RWPE1 (cell line): ENCODE measurements around the gene ARL13B.
A peak's percentile ranks its signal among the peaks of the same experiment; 100 is the strongest.
"Not testable (repeated sequence)": the region's sequence is repeated elsewhere in the genome, so short reads cannot be mapped to it uniquely, and the experiment has no call there.

ENCODE experiments used
- CTCF ChIA-PET: fragments of 350-600 bp; sonication (Branson Sonifier 250); formaldehyde crosslinking; extraction: SDS; loops from one replicate; lab custom pipeline; 2021; lab: Yijun Ruan, JAX
- POLR2A ChIA-PET: fragments of 400-600 bp; formaldehyde crosslinking; extraction: SDS; loops from one replicate; lab custom pipeline; 2020; ENCODE audit warnings: antibody characterized with exemption; ENCODE audit not compliant: low non-redundant PET; lab: Yijun Ruan, JAX
- DNase-seq: peaks from one replicate; pipeline ENCODE4 v3.0.0; 2012; ENCODE audit warnings: low spot score
- H3K27ac ChIP-seq: fragments of 450-650 bp; 2 replicates; pipeline ENCODE4 v1.5.1; 2017
- TF ChIP-seq, protein P1 (sequence below): fragments of 450-650 bp; conservative IDR thresholded peaks from 2 replicates; pipeline ENCODE4 v1.5.1; 2017; ENCODE audit warnings: low read depth, mild to moderate bottlenecking

The ARL13B gene

DNA sequence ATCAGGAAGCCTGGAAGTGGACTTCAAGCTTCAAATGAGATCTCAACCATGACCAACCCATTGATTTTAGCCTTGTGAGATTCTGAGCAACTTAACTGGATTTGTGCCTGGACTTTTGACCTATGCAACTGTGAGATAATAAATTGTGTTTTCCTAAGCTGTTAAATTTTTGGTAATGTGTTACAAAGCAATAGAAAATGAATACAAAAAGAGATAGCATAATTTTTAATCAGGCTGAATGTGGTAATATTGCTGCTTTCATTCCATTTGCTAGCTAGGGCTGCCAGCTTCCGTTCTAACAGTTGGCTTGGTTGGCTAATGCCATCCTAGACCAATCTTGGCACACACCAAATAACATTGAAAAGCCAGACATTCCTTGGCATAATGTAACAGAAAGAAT lies 18.5 kb upstream of the ARL13B start:
- DNase-seq: no peak

DNA sequence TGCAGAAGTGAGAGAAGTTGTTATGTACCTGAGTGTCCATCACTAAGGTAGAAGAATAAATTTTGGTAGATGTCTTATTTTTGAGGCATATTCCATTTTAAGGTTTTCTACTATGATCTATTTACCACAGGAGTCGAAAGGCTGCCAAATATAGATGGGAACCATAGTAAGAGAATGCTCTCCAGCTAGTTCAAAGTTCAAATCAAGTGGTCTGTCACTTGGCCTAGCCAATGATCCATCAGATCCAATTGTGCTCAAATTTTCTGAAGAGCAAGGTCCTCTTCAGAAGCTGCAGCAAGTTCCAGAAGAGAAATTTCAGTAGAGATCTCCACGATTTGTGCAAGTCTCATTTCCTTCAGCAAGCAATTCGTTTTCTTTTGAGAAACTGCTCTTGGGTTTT lies 17.2 kb upstream of the ARL13B start:
- DNase-seq: no peak
- ChIA-PET POLR2A (interaction anchor here (0.6 kb wide), 1 partner anchor 11 kb away, joined by 3 read pairs; the partner anchor contains the start of gene PROS1), CTCF (no interaction called here)
- no peak overlapping the region for H3K27ac ChIP-seq
- TF ChIP-seq, protein P1, sequence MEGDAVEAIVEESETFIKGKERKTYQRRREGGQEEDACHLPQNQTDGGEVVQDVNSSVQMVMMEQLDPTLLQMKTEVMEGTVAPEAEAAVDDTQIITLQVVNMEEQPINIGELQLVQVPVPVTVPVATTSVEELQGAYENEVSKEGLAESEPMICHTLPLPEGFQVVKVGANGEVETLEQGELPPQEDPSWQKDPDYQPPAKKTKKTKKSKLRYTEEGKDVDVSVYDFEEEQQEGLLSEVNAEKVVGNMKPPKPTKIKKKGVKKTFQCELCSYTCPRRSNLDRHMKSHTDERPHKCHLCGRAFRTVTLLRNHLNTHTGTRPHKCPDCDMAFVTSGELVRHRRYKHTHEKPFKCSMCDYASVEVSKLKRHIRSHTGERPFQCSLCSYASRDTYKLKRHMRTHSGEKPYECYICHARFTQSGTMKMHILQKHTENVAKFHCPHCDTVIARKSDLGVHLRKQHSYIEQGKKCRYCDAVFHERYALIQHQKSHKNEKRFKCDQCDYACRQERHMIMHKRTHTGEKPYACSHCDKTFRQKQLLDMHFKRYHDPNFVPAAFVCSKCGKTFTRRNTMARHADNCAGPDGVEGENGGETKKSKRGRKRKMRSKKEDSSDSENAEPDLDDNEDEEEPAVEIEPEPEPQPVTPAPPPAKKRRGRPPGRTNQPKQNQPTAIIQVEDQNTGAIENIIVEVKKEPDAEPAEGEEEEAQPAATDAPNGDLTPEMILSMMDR: no peak

More for the DNA sequence above, 18.5 kb upstream of the ARL13B start:
- ChIA-PET CTCF (no interaction called here), POLR2A (no interaction called here)
- TF ChIP-seq, protein P1: no peak
- H3K27ac ChIP-seq: no peak overlapping the region

DNA sequence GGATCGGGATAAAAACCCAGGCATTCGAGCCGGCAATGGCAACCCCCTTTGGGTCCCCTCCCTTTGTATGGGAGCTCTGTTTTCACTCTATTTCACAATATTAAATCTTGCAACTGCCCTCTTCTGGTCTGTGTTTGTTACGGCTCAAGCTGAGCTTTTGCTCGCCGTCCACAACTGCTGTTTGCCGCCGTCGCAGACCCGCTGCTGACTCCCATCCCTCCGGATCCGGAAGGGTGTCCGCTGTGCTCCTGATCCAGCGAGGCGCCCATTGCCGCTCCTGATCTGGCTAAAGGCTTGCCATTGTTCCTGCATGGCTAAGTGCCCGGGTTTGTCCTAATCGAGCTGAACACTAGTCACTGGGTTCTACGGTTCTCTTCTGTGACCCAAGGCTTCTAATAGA lies 14.8 kb upstream of the ARL13B start:
- CTCF ChIA-PET, DNase-seq, POLR2A ChIA-PET, H3K27ac ChIP-seq: not testable (repeated sequence)

DNA sequence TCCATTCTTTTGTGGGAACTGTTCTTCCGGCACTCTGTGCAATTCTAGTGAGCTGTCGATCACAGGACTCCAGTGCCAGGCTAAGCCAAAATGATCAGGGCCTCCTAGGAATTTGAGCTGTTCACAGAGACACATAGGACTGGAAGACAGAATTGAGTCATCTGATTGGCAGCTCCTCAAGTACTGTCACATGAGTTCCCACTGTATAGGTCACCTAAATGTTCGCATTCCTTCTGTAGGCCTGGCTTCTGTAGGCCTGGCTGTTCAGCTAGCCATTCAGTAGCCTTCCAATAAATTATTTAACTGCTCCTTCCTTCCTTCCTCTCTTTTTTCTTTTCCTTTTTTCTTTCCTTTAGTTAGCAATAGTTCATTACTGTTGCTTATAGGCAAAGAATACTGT lies 10.5 kb upstream of the ARL13B start:
- POLR2A ChIA-PET: no interaction called here
- TF ChIP-seq, protein P1: no peak

DNA sequence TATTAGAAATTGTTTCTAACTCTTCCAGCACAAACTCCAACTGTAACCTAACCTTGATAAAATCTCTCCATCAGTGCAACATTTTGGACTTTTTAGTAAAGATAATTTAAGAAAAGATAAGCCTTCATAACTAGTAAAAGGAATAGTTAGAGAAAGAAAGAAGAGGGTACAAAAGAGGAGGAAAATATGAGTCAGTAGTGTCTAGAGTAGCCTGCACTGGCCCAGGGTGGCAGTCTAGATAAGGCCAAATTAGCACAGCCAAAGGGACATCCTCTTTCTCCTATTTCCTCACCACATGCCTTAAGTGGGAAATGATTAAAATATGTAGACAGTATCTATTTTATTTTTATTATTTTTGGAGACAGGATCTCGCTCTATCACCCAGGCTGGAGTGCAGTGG lies 10.0 kb upstream of the ARL13B start:
- CTCF ChIA-PET: no interaction called here

More for the DNA sequence above, 10.5 kb upstream of the ARL13B start:
- peak; percentile 39 for DNase-seq
- CTCF ChIA-PET: interaction anchor here (0.9 kb wide), 1 partner anchor 27 kb away, joined by 3 read pairs; no protein-coding TSS in a partner anchor
- no peak overlapping the region for H3K27ac ChIP-seq

DNA sequence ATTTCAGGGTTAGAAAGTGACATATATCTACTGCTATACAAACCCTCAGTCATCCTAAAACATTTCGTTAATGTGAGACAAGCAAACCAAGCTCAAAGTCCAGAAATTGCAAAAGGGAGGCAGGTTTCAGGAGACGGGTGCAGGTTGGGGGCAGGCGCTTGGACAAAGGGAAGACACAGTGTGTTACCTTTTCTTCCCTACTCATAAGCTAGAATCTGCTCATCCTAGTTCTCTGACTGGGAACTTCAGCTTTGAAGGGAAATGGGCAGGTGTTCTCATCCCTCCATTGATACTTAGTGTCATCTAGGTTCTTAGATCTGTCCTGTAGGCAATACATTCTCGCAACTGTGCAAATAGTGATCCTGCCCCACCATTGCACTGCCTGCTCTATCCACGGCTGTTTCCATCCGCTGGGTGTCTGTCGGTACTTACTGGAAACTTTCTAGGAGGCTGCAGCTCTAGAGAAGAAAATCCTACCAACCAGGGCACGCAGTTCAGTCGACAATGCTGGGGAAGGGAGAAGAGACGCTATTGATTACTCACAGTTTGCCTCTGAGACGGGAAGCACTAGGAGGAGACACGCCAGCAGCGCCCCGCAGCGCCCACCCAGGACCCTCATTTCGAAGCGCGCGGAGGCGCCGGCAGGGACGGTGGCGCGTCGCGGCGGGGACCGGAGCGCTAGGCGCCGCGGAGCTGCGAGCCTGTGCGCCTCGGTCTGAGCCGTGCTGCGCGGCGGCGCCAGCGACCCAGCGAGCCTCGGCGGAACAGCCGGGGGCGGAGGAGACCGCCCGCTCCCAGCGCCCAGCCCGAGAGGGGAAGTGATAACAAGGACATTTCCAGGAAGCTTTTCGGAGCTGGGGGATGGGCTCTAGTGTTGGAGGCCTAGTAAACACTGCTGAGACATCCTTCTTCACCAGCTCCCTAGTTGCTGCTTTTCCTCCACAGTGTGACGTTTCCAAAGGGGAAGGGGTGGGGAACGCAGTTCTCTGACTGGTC lies 6.5 kb upstream of the ARL13B start, which contains the start of gene PROS1:
Gene PROS1 (minus strand): TSS at position 766 of the 996 bp plus-strand sequence. CDS start 147 bp downstream, at position 619.
- CTCF ChIA-PET: interaction anchor here (0.6 kb wide), 1 partner anchor 14 kb away, joined by 4 read pairs; no protein-coding TSS in a partner anchor
- peak within 1 kb of the TSS; percentile 77 for H3K27ac ChIP-seq
- TF ChIP-seq, protein P1: no peak
- DNase-seq: peak; percentile 42
- POLR2A ChIA-PET: interaction anchor here (0.6 kb wide), 1 partner anchor 10 kb away, joined by 3 read pairs; no protein-coding TSS in a partner anchor

More for the DNA sequence above, 10.0 kb upstream of the ARL13B start:
- H3K27ac ChIP-seq: no peak overlapping the region
- TF ChIP-seq, protein P1: no peak
- POLR2A ChIA-PET: no interaction called here
- no peak for DNase-seq

DNA sequence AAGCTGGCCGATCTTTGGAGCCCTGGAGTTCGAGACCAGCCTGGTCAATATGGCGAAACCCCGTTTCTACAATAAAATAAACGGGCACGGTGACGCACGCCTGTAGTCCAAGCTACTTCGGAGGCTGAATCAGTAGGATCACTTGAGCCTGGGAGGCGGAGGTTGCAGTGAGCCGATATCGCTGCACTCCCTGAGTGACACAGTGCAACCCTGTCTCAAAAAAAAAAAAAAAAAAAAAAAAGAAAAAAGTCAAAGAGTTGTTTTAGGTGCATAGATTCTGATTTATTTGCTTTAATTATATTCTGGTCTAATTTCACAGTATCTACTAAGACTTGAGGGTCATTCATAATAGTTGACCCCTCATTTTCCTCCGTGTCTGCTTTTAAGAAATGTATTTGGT lies 1.7 kb downstream of the ARL13B start:
- no peak overlapping the region for H3K27ac ChIP-seq
- no peak for DNase-seq
- ChIA-PET POLR2A (no interaction called here), CTCF (interaction anchor here (1.0 kb wide), 1 partner anchor 87 kb away, joined by 3 read pairs; no protein-coding TSS in a partner anchor)
- TF ChIP-seq, protein P1: no peak
